Femur (tissue), 1 donor: ENCODE results near the gene TNIK.

Experiments
- DNase-seq: peaks from one replicate; pipeline ENCODE4 v3.0.0-alpha.2; 2017

Gene TNIK

GRCh38 chr3:171058873-171059603 is 401.2 kb downstream of the TNIK start:
- no peak for DNase-seq

- DNase-seq = no peak
These were observed 402.1 kb downstream of the TNIK start for GRCh38 chr3:171058058-171058457.

- DNase-seq = no peak
These were observed 403.1 kb downstream of the TNIK start for GRCh38 chr3:171057072-171057471.

GRCh38 chr3:171056528-171056927 is 403.7 kb downstream of the TNIK start:
- DNase-seq = no peak

- DNase-seq = no peak
These were observed 404.6 kb downstream of the TNIK start for GRCh38 chr3:171055336-171056178.

GRCh38 chr3:171054921-171055320 is 405.3 kb downstream of the TNIK start:
- no peak for DNase-seq

- DNase-seq = no peak
These were observed 406.0 kb downstream of the TNIK start for GRCh38 chr3:171054231-171054630.

GRCh38 chr3:171049861-171050444 is 410.3 kb downstream of the TNIK start:
- DNase-seq = peak; percentile 59

- no peak for DNase-seq
These were observed 413.4 kb downstream of the TNIK start for GRCh38 chr3:171046760-171047159.

GRCh38 chr3:171044835-171045793 is 415.1 kb downstream of the TNIK start:
- DNase-seq = no peak

- no peak for DNase-seq
These were observed 415.8 kb downstream of the TNIK start for GRCh38 chr3:171044384-171044783.

- no peak for DNase-seq
These were observed 420.5 kb downstream of the TNIK start for GRCh38 chr3:171039674-171040073.

- no peak for DNase-seq
These were observed 421.9 kb downstream of the TNIK start for GRCh38 chr3:171038342-171038741.

GRCh38 chr3:171028779-171029232 is 431.4 kb downstream of the TNIK start:
- DNase-seq = peak; percentile 16

- DNase-seq = peak; percentile 60
These were observed 432.0 kb downstream of the TNIK start for GRCh38 chr3:171028025-171028778.

GRCh38 chr3:171026597-171027293 is 433.5 kb downstream of the TNIK start, which contains the start of gene SLC2A2:
TSS of gene SLC2A2 (minus strand) at chr3:171026720. CDS start at chr3:171026670, 50 bp downstream.
- no peak for DNase-seq

GRCh38 chr3:171023566-171023965 is 436.6 kb downstream of the TNIK start:
- DNase-seq = no peak

GRCh38 chr3:171021377-171021776 is 438.8 kb downstream of the TNIK start:
- no peak for DNase-seq

- DNase-seq = no peak
These were observed 441.9 kb downstream of the TNIK start for GRCh38 chr3:171018156-171018935.
